Astrocyte (in vitro differentiated cells and primary cell): Measurements from ENCODE around the gene CCDC187. TPM values are rescaled to one million over a fixed set of nuclear protein-coding genes. Genes with fewer than 3 reads are reported as not detected.

Experiments
- DNase-seq: peaks from one replicate; pipeline ENCODE4 v3.0.0-alpha.2; 2010; ENCODE audit warnings: low read depth
- FAIRE-seq: peaks from 2 replicates; lab custom pipeline; 2011; peaks lifted over from hg19 to GRCh38; lab: Jason Lieb, UNC
- H2AFZ ChIP-seq: 2 replicates; pipeline ENCODE4 v1.6.0; 2012; ENCODE audit warnings: low read depth, low read length, inconsistent platforms
- H3K27ac ChIP-seq: 2 replicates; pipeline ENCODE4 v1.5.1; 2011; ENCODE audit warnings: low read depth, low read length, inconsistent platforms
- H3K27me3 ChIP-seq: 2 replicates; pipeline ENCODE4 v1.6.0; 2011; ENCODE audit warnings: low read length, inconsistent platforms; ENCODE audit not compliant: insufficient read depth
- H3K36me3 ChIP-seq: 2 replicates; pipeline ENCODE4 v1.5.1; 2011; ENCODE audit warnings: low read length, inconsistent platforms; ENCODE audit not compliant: insufficient read depth
- H3K4me1 ChIP-seq: 2 replicates; pipeline ENCODE4 v1.5.1; 2011; ENCODE audit warnings: low read length, inconsistent platforms; ENCODE audit not compliant: insufficient read depth
- H3K4me2 ChIP-seq: 2 replicates; pipeline ENCODE4 v1.6.0; 2012; ENCODE audit warnings: low read length, inconsistent platforms
- H3K4me3 ChIP-seq: 2 replicates; pipeline ENCODE4 v1.5.1; 2011; ENCODE audit warnings: low read depth, mild to moderate bottlenecking, low read length, inconsistent platforms; ENCODE audit not compliant: insufficient read depth
- H3K79me2 ChIP-seq: 2 replicates; pipeline ENCODE4 v1.6.0; 2012; ENCODE audit warnings: mild to moderate bottlenecking, low read length, inconsistent platforms; ENCODE audit not compliant: insufficient read depth
- H3K9ac ChIP-seq: 2 replicates; pipeline ENCODE4 v1.6.0; 2012; ENCODE audit warnings: mild to moderate bottlenecking, low read length, inconsistent platforms
- H3K9me3 ChIP-seq: 2 replicates; pipeline ENCODE4 v1.5.1; 2012; ENCODE audit warnings: low read depth, mild to moderate bottlenecking, low read length, inconsistent platforms; ENCODE audit not compliant: insufficient read depth
- H4K20me1 ChIP-seq: 2 replicates; pipeline ENCODE4 v1.6.0; 2012; ENCODE audit warnings: low read length, inconsistent platforms; ENCODE audit not compliant: insufficient read depth
- H3K27ac Mint-ChIP-seq: one replicate; pipeline ENCODE4 v1.8.0; 2021; ENCODE audit warnings: mild to moderate bottlenecking, mixed read lengths; ENCODE audit not compliant: unreplicated experiment
- H3K27me3 Mint-ChIP-seq: one replicate; pipeline ENCODE4 v1.8.0; 2021; ENCODE audit warnings: low read depth, mixed read lengths; ENCODE audit not compliant: unreplicated experiment
- H3K36me3 Mint-ChIP-seq: one replicate; pipeline ENCODE4 v1.8.0; 2021; ENCODE audit warnings: low read depth, mixed read lengths; ENCODE audit not compliant: unreplicated experiment
- H3K4me1 Mint-ChIP-seq: one replicate; pipeline ENCODE4 v1.8.0; 2021; ENCODE audit warnings: low read depth, mixed read lengths; ENCODE audit not compliant: unreplicated experiment
- H3K4me3 Mint-ChIP-seq: one replicate; pipeline ENCODE4 v1.8.0; 2021; ENCODE audit warnings: mild to moderate bottlenecking, moderate library complexity, mixed read lengths; ENCODE audit not compliant: unreplicated experiment
- H3K9me3 Mint-ChIP-seq: one replicate; pipeline ENCODE4 v1.8.0; 2021; ENCODE audit warnings: mild to moderate bottlenecking, mixed read lengths; ENCODE audit not compliant: unreplicated experiment
- EZH2 ChIP-seq: IDR thresholded peaks from 2 replicates; pipeline ENCODE4 v1.6.1; 2012; ENCODE audit warnings: mild to moderate bottlenecking, low read length, inconsistent platforms; ENCODE audit not compliant: insufficient read depth
- total RNA-seq: library from RNA; stranded (reverse); gene quantifications from 2 replicates; pipeline ENCODE4 v1.2.1, GENCODE V29; 2021
- TF ChIP-seq, protein P1 (sequence below): IDR thresholded peaks from 2 replicates; pipeline ENCODE4 v1.5.1; 2011; ENCODE audit warnings: low read depth, mild to moderate bottlenecking, inconsistent platforms, low read length, moderate library complexity; ENCODE audit not compliant: insufficient read depth

CCDC187 gene
- total RNA-seq, 1 donor from 2014 or later: 0.09 TPM

DNA sequence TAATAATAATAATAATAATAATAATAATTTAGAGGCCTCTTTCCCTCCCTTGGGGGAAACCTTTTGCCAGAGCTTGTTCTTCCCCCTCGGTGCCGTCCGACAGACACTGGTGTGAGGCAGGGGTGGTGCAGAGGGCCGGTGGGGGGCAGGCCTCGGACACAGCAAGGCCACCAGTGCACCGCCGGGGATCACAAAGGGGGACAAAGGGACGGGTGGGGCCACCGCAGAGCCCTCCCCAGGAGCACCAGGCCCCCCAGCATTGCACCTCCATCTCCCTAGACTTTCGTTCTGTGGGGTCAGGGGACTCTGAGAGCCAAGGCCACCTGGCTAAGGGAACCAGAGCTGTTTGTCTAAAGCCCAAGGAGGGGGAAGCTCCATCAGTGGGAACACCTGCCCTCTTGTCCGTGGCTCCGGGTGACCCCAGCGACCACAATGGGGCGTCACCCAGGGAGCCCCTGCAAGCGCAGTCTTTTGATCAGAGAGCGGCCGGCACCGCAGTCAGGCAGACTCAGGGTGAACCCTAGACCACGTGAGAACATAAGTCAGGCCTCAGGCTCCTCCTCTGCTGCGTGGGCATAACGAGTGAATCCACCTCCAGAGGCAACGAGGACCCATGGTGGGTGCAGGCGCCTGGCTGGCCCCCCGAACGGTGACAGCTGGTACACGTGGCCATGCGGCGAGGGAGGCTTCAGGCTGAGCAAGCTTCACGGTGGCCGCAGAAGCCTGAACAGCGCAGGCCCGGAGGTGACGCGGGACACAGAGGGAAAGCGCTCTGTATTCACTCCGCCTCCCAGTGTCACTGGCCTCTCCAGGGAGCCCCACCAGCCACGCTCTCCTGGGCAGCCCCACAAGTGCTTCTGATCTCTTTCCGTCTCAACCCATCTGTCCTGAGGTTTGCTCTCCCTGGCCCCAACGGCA, 46.3 kb downstream of the CCDC187 start:
- Histone ChIP-seq H3K4me2 (no peak overlapping the region), H3K27me3 (peaks cover 2% of the 10 kb centered on the region), H3K36me3 (no peaks in the 10 kb centered on the region), H3K4me1 (peaks cover 9% of the 10 kb centered on the region), H3K9me3 (no peaks in the 10 kb centered on the region), H3K9ac (no peak overlapping the region), H3K27ac (no peak overlapping the region), H3K79me2 (no peaks in the 10 kb centered on the region), H3K4me3 (no peak overlapping the region), H4K20me1 (no peaks in the 10 kb centered on the region), H2AFZ (no peak overlapping the region)
- Mint-ChIP-seq H3K9me3 (no peaks in the 10 kb centered on the region), H3K36me3 (no peaks in the 10 kb centered on the region), H3K4me3 (no peak overlapping the region), H3K27me3 (peaks cover 13% of the 10 kb centered on the region), H3K27ac (no peak overlapping the region), H3K4me1 (peaks cover 3% of the 10 kb centered on the region)
- DNase-seq: no peak
- TF ChIP-seq, protein P1, sequence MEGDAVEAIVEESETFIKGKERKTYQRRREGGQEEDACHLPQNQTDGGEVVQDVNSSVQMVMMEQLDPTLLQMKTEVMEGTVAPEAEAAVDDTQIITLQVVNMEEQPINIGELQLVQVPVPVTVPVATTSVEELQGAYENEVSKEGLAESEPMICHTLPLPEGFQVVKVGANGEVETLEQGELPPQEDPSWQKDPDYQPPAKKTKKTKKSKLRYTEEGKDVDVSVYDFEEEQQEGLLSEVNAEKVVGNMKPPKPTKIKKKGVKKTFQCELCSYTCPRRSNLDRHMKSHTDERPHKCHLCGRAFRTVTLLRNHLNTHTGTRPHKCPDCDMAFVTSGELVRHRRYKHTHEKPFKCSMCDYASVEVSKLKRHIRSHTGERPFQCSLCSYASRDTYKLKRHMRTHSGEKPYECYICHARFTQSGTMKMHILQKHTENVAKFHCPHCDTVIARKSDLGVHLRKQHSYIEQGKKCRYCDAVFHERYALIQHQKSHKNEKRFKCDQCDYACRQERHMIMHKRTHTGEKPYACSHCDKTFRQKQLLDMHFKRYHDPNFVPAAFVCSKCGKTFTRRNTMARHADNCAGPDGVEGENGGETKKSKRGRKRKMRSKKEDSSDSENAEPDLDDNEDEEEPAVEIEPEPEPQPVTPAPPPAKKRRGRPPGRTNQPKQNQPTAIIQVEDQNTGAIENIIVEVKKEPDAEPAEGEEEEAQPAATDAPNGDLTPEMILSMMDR: no peak
- no peak for TF ChIP-seq EZH2
- FAIRE-seq: no peak

DNA sequence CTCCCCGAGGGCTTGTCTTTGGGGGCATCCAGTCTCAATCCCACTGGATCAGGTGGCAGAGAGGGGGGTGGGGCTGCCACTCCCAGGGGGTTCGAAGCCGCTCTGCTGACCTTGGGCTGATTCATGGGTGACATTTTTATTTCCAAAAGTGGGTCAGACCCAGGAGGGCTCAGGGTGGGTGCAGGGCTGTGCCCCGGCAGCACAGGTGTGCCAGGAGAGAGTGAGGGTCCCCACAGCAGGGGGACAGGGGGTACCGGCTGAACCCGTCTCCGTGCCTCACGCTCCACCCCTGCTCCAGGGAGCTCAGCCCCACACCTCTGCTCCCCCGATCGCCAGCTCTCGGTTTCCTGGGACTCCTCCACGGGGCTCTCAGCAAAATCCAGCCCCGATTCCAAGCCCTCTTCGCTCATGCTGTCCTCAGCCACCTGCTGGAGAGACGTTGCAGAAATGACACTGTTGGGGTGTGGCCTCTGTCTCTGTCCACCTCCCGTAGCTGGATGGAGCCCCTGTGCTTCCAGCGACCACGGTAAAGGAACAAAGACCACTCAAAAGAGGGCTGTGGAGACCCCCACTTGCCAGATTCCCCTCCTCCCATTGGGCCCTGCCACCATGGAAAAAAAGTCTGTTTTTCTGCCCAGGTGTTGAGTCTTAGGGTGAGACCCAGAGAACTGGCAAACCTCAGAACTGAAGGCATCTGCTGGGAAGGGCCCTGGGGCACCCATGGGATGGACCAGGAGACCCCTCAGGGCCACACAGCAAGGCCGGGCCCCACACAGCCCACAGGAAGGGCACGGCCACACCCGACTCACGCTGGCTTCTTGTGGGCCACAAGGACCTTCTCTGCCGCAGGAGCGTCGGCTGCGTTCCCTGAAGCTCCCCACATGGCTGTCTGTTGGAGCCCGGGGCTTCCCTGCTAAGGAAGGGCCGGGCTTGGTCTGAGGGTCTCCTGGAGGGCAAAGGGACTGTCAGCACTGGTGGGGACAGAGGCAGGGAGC, 47.7 kb downstream of the CCDC187 start:
- H3K36me3 Mint-ChIP-seq: no peaks in the 10 kb centered on the region
- no peak overlapping the region for H3K4me3 Mint-ChIP-seq
- peaks cover 9% of the 10 kb centered on the region for H3K4me1 ChIP-seq
- H3K36me3 ChIP-seq: no peaks in the 10 kb centered on the region
- no peak overlapping the region for H3K27ac Mint-ChIP-seq
- TF ChIP-seq EZH2: no peak
- TF ChIP-seq, protein P1: no peak
- peaks cover 3% of the 10 kb centered on the region for H3K4me1 Mint-ChIP-seq
- no peaks in the 10 kb centered on the region for H3K9me3 ChIP-seq
- no peak overlapping the region for H3K4me2 ChIP-seq
- no peaks in the 10 kb centered on the region for H3K9me3 Mint-ChIP-seq
- no peak overlapping the region for H3K27ac ChIP-seq
- DNase-seq (no peak), FAIRE-seq (no peak)
- no peaks in the 10 kb centered on the region for H4K20me1 ChIP-seq
- no peak overlapping the region for H2AFZ ChIP-seq
- H3K27me3 Mint-ChIP-seq: peaks cover 13% of the 10 kb centered on the region
- H3K79me2 ChIP-seq: no peaks in the 10 kb centered on the region
- H3K4me3 ChIP-seq: no peak overlapping the region
- no peak overlapping the region for H3K9ac ChIP-seq
- peaks cover 2% of the 10 kb centered on the region for H3K27me3 ChIP-seq
